Common myeloid progenitor, CD34-positive (primary cell): ENCODE measurements around the gene CTNND1.
A peak's percentile ranks its signal among the peaks of the same experiment; 100 is the strongest.

ENCODE experiments used
- CTCF ChIA-PET: fragments of 350-600 bp; sonication (Branson Sonifier 250); formaldehyde crosslinking; loops from one replicate; lab custom pipeline; 2021; ENCODE audit warnings: antibody characterized with exemption; lab: Charles Lee
- POLR2A ChIA-PET: fragments of 350-600 bp; sonication (Branson Sonifier 250); formaldehyde crosslinking; loops from one replicate; lab custom pipeline; 2021; ENCODE audit warnings: antibody characterized with exemption; lab: Charles Lee
- DNase-seq, 3 donors: peaks; one replicate each; pipeline versions ENCODE4 v3.0.0 to v3.0.0-alpha.2; 2013
- H3K27ac ChIP-seq, 2 experiments: 1 replicate in 1 of 2; 2 replicates in 1 of 2; pipeline ENCODE4 v1.7.0; 2013; ENCODE audit warnings: inconsistent platforms in 2 of 2, low read length in 2 of 2, mild to moderate bottlenecking in 2 of 2, low read depth in 1 of 2, moderate library complexity in 1 of 2; ENCODE audit not compliant: severe bottlenecking in 2 of 2, insufficient read depth in 1 of 2, poor library complexity in 1 of 2
- H3K27me3 ChIP-seq, 5 experiments: replicated peaks in 2 of 5; 1 replicate in 3 of 5; 2 replicates in 2 of 5; pipeline versions ENCODE4 v1.6.1 to v1.7.0; 2013; ENCODE audit warnings: low read length in 4 of 5, mild to moderate bottlenecking in 2 of 5, moderate library complexity in 2 of 5, inconsistent platforms in 1 of 5; ENCODE audit not compliant: insufficient read depth in 5 of 5, control insufficient read depth in 4 of 5
- H3K36me3 ChIP-seq, 4 experiments: 1 replicate in 2 of 4; 2 replicates in 2 of 4; pipeline versions ENCODE4 v1.6.1 to v1.7.0; 2013; ENCODE audit warnings: low read length in 3 of 4, control low read depth in 1 of 4, mild to moderate bottlenecking in 1 of 4; ENCODE audit not compliant: control insufficient read depth in 4 of 4, insufficient read depth in 4 of 4
- H3K4me1 ChIP-seq, 4 experiments: 1 replicate in 3 of 4; 2 replicates in 1 of 4; pipeline versions ENCODE4 v1.6.1 to v1.7.1; 2013; ENCODE audit warnings: low read length in 3 of 4, mild to moderate bottlenecking in 3 of 4, control low read depth in 1 of 4, inconsistent platforms in 1 of 4, moderate library complexity in 1 of 4; ENCODE audit not compliant: control insufficient read depth in 4 of 4, insufficient read depth in 4 of 4; ENCODE audit errors: control extremely low read depth in 1 of 4
- H3K4me3 ChIP-seq, 7 experiments: 1 replicate in 4 of 7; 2 replicates in 3 of 7; pipeline versions ENCODE4 v1.5.1 to v1.7.0; 2013; ENCODE audit warnings: mild to moderate bottlenecking in 7 of 7, low read length in 6 of 7, moderate library complexity in 6 of 7, inconsistent platforms in 2 of 7, low read depth in 2 of 7, control low read depth in 1 of 7; ENCODE audit not compliant: insufficient read depth in 4 of 7, control insufficient read depth in 1 of 7; ENCODE audit errors: extremely low read depth in 1 of 7
- H3K9me3 ChIP-seq, 5 experiments: 1 replicate in 4 of 5; 2 replicates in 1 of 5; pipeline versions ENCODE4 v1.6.1 to v1.7.1; 2013; ENCODE audit warnings: low read length in 4 of 5, mild to moderate bottlenecking in 2 of 5, inconsistent platforms in 1 of 5, low read depth in 1 of 5, moderate library complexity in 1 of 5; ENCODE audit not compliant: control insufficient read depth in 4 of 5, insufficient read depth in 2 of 5; ENCODE audit errors: control extremely low read depth in 1 of 5
- WGBS: methylation state at CpG from one replicate; pipeline ENCODE4 v1.1.5; 2013; ENCODE audit not compliant: insufficient coverage; 5-methylcytosine and 5-hydroxymethylcytosine counted together

The CTNND1 gene

DNA sequence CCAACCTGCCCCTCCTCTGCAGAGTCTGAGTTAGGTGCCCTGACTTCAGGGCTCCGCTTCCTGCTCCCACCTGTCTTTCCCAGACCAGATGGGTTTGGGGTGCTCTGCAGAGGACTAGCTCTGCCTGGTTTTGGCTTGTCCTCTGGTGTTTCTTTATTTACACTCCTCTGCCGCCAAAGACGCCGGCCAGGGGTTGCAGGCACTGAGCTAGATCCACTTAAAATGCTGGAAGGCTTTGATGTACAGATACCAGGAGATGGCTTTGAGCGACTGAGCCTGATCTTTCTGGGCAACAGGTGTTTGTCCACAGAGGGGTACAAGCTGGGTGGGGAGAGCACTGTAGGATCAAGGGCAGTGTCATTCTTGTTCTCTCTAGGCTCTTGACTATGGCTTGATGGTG is 16.4 kb upstream of the CTNND1 start:
- H3K4me1 ChIP-seq, result peaks cover 13 to 25% (median 19%) of the 10 kb centered on the region in 4 experiments
- no peak overlapping the region for H3K27ac ChIP-seq
- ChIA-PET CTCF (interaction anchor here (1.3 to 7.5 kb wide), 4 partner anchors 11 to 55 kb away, joined by 4 to 100 read pairs (median 28); partner anchors contain the start of gene CTNND1), POLR2A (interaction anchor here (1.8 kb wide), 1 partner anchor 16 kb away, joined by 5 read pairs; the partner anchor contains the start of gene CTNND1)
- H3K27me3 ChIP-seq, result no peaks in the 10 kb centered on the region
- H3K4me3 ChIP-seq, result no peak overlapping the region
- H3K36me3 ChIP-seq, result peaks cover 8 to 45% (median 23%) of the 10 kb centered on the region in 4 experiments
- no peaks in the 10 kb centered on the region for H3K9me3 ChIP-seq
- DNase-seq, result no peak
- 98% methylated on average over 5 of the region's 5 CpGs for WGBS

DNA sequence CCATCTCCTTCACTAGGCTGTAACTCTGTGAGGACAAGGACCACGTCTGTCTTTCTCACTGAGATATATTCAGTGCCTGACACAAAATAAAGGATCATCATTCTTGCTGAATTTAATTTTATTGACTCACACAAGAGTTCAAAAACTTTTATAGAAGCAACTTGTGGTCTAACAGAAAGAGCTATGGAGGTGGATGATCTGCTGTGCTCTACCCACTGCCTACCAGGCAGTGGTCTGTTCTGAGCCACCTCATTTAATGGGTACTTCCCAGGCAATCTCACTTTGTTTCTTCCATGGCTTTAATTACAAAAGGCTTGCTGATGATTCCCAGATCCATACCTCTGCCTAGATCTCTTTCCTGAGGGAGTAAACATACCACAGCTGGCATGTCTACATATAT is 14.7 kb upstream of the CTNND1 start:
- H3K4me1 ChIP-seq, result peaks cover 6 to 14% (median 12%) of the 10 kb centered on the region in 4 experiments
- H3K36me3 ChIP-seq, result peaks cover 8 to 42% (median 23%) of the 10 kb centered on the region in 4 experiments
- H3K27ac ChIP-seq, result no peak overlapping the region
- no peak overlapping the region for H3K4me3 ChIP-seq
- WGBS, result 100% methylated on average over 1 of the region's 1 CpG
- DNase-seq, result no peak
- CTCF ChIA-PET, result interaction anchor here (1.3 to 7.5 kb wide), 3 partner anchors 9 to 178 kb away, joined by 3 to 100 read pairs (median 50); no protein-coding TSS in a partner anchor
- no peaks in the 10 kb centered on the region for H3K9me3 ChIP-seq
- no peaks in the 10 kb centered on the region for H3K27me3 ChIP-seq
- POLR2A ChIA-PET, result no interaction called here

DNA sequence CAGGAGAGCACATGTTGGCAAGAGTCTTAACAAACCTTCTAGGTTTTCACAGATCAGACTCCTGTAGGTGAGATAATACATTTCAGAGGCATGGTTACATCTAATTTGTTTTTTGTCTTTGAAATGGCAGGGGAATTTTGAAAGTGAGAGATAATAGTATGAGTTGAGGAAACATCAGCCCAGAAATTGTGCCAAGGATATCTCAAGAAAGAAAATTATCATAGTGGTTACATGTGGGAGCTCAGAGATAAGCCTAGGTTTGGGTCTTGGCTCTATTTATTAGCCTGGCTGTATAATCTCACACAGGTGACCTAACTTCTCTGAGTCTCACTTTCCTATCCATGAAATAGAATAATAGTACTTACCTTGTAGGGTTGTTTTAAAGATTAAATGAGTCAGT is 10.4 kb upstream of the CTNND1 start:
- ChIA-PET POLR2A (no interaction called here), CTCF (interaction anchor here (0.7 to 7.5 kb wide), 10 partner anchors 9 to 762 kb away, joined by 3 to 100 read pairs (median 4); partner anchors contain the start of gene CTNND1)
- Histone ChIP-seq H3K27me3 (no peaks in the 10 kb centered on the region), H3K9me3 (no peaks in the 10 kb centered on the region), H3K27ac (no peak overlapping the region), H3K4me3 (no peak overlapping the region), H3K4me1 (no peaks in the 10 kb centered on the region), H3K36me3 (peaks cover 0 to 6% (median 1%) of the 10 kb centered on the region in 4 experiments)
- DNase-seq, result no peak

DNA sequence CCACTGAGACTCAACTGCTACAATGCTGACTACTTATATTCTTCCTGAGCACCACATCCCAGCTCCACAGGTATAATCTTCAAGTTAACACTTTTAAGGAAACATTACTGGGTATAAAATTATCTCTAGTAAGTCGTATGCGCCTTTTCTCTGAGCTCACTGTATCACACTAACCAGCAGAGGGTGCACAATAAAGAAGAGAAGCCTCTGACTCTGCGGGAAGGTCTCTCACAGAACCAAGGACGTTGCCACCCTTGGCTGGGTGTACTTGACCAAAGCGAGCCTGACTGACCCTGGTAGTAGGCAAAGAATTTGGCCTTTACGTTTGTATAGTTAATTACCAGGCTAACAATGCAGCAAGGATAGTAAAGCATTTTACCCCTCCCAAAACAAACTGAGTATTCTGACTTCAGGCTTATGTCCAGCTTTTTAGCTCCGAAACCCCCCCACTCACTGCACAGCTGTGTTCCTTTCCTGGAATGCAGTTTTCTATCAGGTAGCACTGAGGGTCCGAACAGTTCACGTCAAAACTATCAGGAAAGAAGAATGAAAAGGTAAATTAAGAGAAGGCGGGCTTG is 9.8 kb upstream of the CTNND1 start, which contains the start of gene BTBD18:
Gene BTBD18, minus strand, starts transcription at position 144 of the 578 bp plus-strand sequence. CDS start 631 bp downstream, outside the sequence.
- H3K36me3 ChIP-seq, result peaks cover 0 to 5% (median 1%) of the 10 kb centered on the region in 4 experiments
- H3K4me1 ChIP-seq, result no peaks in the 10 kb centered on the region
- H3K27me3 ChIP-seq, result no peaks in the 10 kb centered on the region
- CTCF ChIA-PET, result interaction anchor here (0.7 to 7.5 kb wide), 13 partner anchors 8 to 761 kb away, joined by 3 to 100 read pairs (median 4); partner anchors contain the start of gene CTNND1
- H3K27ac ChIP-seq, result no peak within 1 kb of the TSS
- DNase-seq, result peak; percentile 25 to 42 (median 40)
- H3K4me3 ChIP-seq, result no peak within 1 kb of the TSS
- no peaks in the 10 kb centered on the region for H3K9me3 ChIP-seq
- POLR2A ChIA-PET, result no interaction called here
- 94% methylated on average over 5 of the region's 10 CpGs for WGBS

DNA sequence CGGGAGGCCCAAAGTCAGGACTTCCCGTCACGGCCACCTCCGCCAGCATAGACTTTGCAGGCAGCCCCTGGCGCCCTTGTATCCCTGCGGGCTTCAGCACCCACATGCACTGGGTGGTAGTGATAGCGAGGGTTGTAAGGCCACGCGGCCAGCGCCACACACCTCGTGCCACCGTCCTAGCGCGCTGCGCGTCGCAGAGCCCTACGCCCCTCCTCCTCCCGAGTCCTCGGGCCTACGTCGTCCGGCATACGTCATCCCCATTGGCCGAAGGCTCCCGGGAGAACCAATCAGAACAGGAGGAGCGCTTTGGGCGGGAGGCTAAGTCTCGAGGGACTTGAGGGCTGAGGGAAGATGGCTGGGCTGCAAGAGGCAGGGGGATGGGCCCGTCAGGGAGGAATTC is 8.6 kb upstream of the CTNND1 start:
- Histone ChIP-seq H3K4me1 (no peaks in the 10 kb centered on the region), H3K27me3 (no peaks in the 10 kb centered on the region), H3K9me3 (no peaks in the 10 kb centered on the region), H3K27ac (no peak overlapping the region), H3K36me3 (no peaks in the 10 kb centered on the region), H3K4me3 (no peak overlapping the region)
- WGBS, result 98% methylated on average over 26 of the region's 30 CpGs
- no peak for DNase-seq
- CTCF ChIA-PET, result no interaction called here
- POLR2A ChIA-PET, result no interaction called here

DNA sequence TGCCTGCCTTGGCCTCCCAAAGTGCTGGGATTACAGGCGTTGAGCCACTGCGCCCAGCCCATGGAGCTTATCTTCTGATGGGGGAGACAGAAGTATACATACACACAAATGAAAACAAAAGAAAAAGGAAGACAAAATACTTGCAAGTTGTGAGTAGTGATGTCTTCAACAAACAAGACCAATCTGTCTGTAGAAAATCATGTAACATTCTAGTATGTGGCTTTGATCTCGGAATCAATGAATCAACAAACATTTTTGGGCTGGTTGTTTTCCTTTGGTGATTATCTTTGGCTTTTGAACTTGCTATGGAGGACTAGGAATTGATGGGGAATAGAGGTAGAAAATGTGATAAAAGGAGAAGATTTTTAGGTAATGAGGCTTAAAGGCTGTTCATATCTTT is 3.4 kb upstream of the CTNND1 start:
- peaks cover 3 to 10% (median 8%) of the 10 kb centered on the region in 4 experiments for H3K4me1 ChIP-seq
- POLR2A ChIA-PET, result no interaction called here
- H3K27ac ChIP-seq, result no peak overlapping the region
- WGBS, result no CpG with 5 or more reads among the region's 3 CpGs
- no peaks in the 10 kb centered on the region for H3K27me3 ChIP-seq
- CTCF ChIA-PET, result interaction anchor here (0.7 to 32.2 kb wide), 6 partner anchors 10 to 756 kb away, joined by 3 to 571 read pairs (median 6); partner anchors contain the start of gene SELENOH
- DNase-seq, result no peak
- no peak overlapping the region for H3K4me3 ChIP-seq
- no peaks in the 10 kb centered on the region for H3K9me3 ChIP-seq
- H3K36me3 ChIP-seq, result no peaks in the 10 kb centered on the region
